HFFc6 (cell line): Measurements from ENCODE around the gene P2RX2. TPM values are rescaled to one million over a fixed set of nuclear protein-coding genes. Genes with fewer than 3 reads are reported as not detected.

ENCODE experiments used
- DNase-seq: peaks from one replicate; pipeline ENCODE4 v3.0.0-alpha.2; 2018
- H3K27ac Mint-ChIP-seq: 2 replicates; pipeline ENCODE4 v1.8.0; 2020; ENCODE audit warnings: mild to moderate bottlenecking, mixed read lengths
- H3K27me3 Mint-ChIP-seq: 2 replicates; pipeline ENCODE4 v1.8.0; 2021; ENCODE audit warnings: mild to moderate bottlenecking, moderate library complexity, mixed read lengths; ENCODE audit not compliant: insufficient read depth
- H3K36me3 Mint-ChIP-seq: 2 replicates; pipeline ENCODE4 v1.8.0; 2021; ENCODE audit warnings: low read depth, mixed read lengths
- H3K4me1 Mint-ChIP-seq: 2 replicates; pipeline ENCODE4 v1.8.0; 2020; ENCODE audit warnings: low read depth, mixed read lengths
- H3K4me3 Mint-ChIP-seq: 2 replicates; pipeline ENCODE4 v1.8.0; 2020; ENCODE audit warnings: mild to moderate bottlenecking, moderate library complexity, mixed read lengths
- H3K9me3 Mint-ChIP-seq: 2 replicates; pipeline ENCODE4 v1.8.0; 2020; ENCODE audit warnings: mild to moderate bottlenecking, mixed read lengths
- total RNA-seq, 6 experiments: library from RNA; stranded (reverse); fragmentation: NEBNext Ultra II Directional; extraction: Animal tissue kit (Norgen Biotek cat#: 25700); gene quantifications; 2 replicates in 1 of 6; 3 replicates in 5 of 6; pipeline ENCODE4 v1.2.3, GENCODE V29; 2021
- TF ChIP-seq, protein P1 (sequence below): fragments of 200-600 bp; sonication (generic); IDR thresholded peaks from 2 replicates; pipeline ENCODE4 v1.5.0; 2021; ENCODE audit warnings: antibody characterized with exemption, mild to moderate bottlenecking

P2RX2 gene
- total RNA-seq, 6 experiments from 2014 or later = not detected

DNA sequence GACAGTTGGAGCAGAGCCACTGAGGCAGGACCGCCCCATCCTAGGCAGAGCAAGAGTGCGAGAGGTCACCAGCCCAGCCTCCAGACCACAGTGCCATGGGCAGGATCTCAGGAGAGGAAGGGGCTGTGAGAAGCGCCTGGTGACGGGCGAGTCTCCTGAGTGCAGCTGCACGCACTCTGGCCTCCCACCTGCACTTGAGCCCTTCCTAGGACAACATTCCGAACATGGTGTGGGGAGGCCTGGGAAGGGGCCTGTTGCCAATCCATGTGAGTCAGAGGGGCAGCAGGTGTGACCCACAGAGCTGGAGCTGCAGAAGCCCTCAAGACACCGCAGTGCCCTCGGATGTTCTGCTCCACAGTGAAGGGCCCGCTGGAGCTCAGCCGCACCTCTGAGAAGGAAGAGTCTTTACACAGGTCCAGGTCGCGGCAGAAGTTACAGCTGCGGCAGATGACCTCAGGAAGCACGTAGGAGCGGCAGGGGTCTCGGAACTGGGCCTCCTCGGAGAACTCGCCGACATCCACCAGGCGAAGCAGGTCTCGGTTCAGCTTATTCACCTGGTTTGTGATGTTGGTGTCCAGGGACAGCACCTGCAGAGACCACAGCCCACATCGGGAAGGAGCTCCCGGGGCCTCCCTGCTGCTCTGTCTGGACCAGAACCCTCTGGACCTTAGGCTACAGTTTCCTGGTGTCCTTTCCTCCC is 7.3 kb downstream of the P2RX2 start:
- TF ChIP-seq, protein P1, sequence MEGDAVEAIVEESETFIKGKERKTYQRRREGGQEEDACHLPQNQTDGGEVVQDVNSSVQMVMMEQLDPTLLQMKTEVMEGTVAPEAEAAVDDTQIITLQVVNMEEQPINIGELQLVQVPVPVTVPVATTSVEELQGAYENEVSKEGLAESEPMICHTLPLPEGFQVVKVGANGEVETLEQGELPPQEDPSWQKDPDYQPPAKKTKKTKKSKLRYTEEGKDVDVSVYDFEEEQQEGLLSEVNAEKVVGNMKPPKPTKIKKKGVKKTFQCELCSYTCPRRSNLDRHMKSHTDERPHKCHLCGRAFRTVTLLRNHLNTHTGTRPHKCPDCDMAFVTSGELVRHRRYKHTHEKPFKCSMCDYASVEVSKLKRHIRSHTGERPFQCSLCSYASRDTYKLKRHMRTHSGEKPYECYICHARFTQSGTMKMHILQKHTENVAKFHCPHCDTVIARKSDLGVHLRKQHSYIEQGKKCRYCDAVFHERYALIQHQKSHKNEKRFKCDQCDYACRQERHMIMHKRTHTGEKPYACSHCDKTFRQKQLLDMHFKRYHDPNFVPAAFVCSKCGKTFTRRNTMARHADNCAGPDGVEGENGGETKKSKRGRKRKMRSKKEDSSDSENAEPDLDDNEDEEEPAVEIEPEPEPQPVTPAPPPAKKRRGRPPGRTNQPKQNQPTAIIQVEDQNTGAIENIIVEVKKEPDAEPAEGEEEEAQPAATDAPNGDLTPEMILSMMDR = no peak
- H3K4me3 Mint-ChIP-seq = no peak overlapping the region
- peaks cover 16% of the 10 kb centered on the region for H3K4me1 Mint-ChIP-seq
- H3K9me3 Mint-ChIP-seq = no peaks in the 10 kb centered on the region
- H3K36me3 Mint-ChIP-seq = peaks cover 22% of the 10 kb centered on the region
- H3K27me3 Mint-ChIP-seq = peaks cover 3% of the 10 kb centered on the region
- H3K27ac Mint-ChIP-seq = no peak overlapping the region
- DNase-seq = no peak

DNA sequence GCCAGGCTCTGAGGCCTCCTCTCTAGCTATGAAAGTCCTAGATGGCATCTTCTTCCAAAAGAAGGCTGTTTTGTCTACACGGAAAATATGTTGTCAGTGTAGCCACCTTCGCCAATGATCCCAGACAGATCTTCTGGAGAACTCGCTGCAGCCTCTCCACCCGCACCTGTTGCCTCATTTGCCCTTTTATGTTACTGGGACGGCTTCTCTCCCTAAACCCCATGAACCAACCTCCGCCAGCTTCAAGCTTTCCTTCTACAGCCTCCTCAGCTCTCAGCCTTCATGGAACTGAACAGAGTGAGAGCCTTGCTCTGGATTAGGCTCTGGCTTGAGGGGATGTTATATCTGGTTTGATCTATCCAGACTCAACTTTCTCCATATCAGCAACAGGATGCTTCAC is 10.8 kb downstream of the P2RX2 start:
- peaks cover 3% of the 10 kb centered on the region for H3K27me3 Mint-ChIP-seq
- no peak overlapping the region for H3K4me3 Mint-ChIP-seq
- no peak overlapping the region for H3K27ac Mint-ChIP-seq
- H3K4me1 Mint-ChIP-seq = no peaks in the 10 kb centered on the region
- no peak for DNase-seq
- peaks cover 34% of the 10 kb centered on the region for H3K36me3 Mint-ChIP-seq
- H3K9me3 Mint-ChIP-seq = no peaks in the 10 kb centered on the region
- TF ChIP-seq, protein P1 = no peak

DNA sequence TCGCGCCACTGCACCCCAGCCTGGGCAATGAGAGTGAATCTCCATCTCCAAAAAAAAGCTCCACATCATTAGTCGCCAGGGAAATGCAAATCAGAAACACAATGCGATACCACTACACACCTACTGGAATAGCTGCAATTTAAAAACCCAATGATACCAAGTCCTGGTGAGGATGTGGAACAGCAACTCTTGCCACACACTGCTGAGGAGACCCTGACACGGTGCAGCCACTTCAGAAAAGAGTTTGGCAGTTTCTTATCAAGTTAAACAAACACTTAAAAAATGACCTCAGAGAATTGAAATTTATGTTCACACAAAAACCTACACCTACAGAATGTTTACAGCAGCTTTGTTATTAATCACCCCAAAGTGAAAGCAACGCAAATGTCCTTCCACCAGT is 12.1 kb downstream of the P2RX2 start:
- peaks cover 39% of the 10 kb centered on the region for H3K36me3 Mint-ChIP-seq
- no peak for DNase-seq
- H3K4me3 Mint-ChIP-seq = no peak overlapping the region
- TF ChIP-seq, protein P1 = no peak
- peaks cover 3% of the 10 kb centered on the region for H3K27me3 Mint-ChIP-seq
- H3K4me1 Mint-ChIP-seq = no peaks in the 10 kb centered on the region
- no peaks in the 10 kb centered on the region for H3K9me3 Mint-ChIP-seq
- no peak overlapping the region for H3K27ac Mint-ChIP-seq

DNA sequence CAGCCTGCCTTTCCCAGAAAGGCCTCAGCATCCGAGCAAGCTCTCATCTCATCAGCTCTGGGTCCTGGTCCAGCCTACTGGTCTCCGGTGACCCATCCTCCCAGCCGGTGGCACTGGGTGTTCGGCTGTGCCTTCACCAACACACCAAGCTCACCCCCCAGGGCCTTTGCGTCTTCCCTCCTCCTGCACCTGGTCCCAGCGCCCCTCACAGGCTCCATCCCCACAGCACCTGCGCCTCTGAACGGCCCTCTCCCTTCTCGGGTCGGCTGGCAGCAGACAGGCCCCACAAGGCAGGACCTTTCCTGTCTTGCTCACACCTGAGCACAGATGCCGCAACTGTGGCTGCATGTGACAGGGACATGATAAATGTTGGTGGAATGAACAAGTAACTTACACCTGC is 13.1 kb downstream of the P2RX2 start:
- H3K27ac Mint-ChIP-seq = no peak overlapping the region
- TF ChIP-seq, protein P1 = no peak
- DNase-seq = no peak
- H3K4me1 Mint-ChIP-seq = no peaks in the 10 kb centered on the region
- H3K36me3 Mint-ChIP-seq = peaks cover 44% of the 10 kb centered on the region
- H3K4me3 Mint-ChIP-seq = no peak overlapping the region
- no peaks in the 10 kb centered on the region for H3K9me3 Mint-ChIP-seq
- H3K27me3 Mint-ChIP-seq = peaks cover 3% of the 10 kb centered on the region

DNA sequence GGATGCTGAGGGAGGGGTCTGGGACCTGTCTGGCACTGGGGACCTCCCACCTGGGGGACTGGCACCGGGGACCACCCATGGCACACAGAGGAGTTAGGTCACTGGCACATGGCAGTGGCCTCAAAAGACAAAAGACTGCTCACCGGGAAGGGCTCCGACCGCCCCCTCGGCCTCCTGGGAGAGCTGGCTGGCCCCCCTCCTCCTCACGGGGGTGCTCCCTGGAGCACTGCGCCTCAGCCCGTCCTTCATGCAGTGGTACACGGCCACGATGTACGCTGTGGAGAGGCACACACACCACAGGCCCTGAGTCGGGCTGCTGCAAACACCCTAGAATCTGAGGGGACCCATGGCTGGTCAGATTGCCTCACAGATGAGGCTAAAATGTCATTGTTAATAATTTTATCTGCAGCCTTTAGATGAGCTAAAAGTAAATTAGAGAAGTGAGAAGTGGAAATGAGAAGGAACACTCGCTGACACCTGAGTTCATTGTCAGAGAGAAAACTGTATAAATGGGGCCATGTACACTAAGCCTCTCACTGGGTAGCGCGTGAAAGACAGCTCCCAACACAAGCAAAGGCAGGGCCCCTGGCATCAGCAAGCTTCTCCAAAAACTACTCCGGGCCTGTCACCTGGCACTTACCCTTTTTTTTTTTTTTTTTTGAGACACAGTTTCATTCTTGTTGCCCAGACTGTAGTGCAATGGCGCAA is 14.1 kb downstream of the P2RX2 start:
- peaks cover 44% of the 10 kb centered on the region for H3K36me3 Mint-ChIP-seq
- no peak overlapping the region for H3K27ac Mint-ChIP-seq
- H3K4me3 Mint-ChIP-seq = no peak overlapping the region
- DNase-seq = no peak
- peaks cover 3% of the 10 kb centered on the region for H3K27me3 Mint-ChIP-seq
- H3K4me1 Mint-ChIP-seq = no peaks in the 10 kb centered on the region
- no peaks in the 10 kb centered on the region for H3K9me3 Mint-ChIP-seq
- TF ChIP-seq, protein P1 = no peak
